ENCODE results near the gene ACAT2. TPM values are rescaled to one million over a fixed set of nuclear protein-coding genes. Genes with fewer than 3 reads are reported as not detected.

ACAT2 gene
- total RNA-seq, 1 experiment from 2014 or later = 156 TPM

- no peaks in the 10 kb centered on the region for H3K9me3 Mint-ChIP-seq
- Histone ChIP-seq H3K4ac (ENCODE audit: low read depth, low read length) (no peak within 1 kb of the TSS; the same call in 1 of the 2 replicates), H3K9ac (ENCODE audit: extremely low read depth, insufficient read length, low read length) (peak within 1 kb of the TSS; percentile 96), H3K79me2 (ENCODE audit: insufficient read depth, low read length) (peaks cover 12% of the 10 kb centered on the region; the same call in 1 of the 2 replicates), H2BK20ac (ENCODE audit: low read depth, low read length, poor library complexity, severe bottlenecking) (no peak within 1 kb of the TSS), H2BK5ac (ENCODE audit: insufficient read length, low read length) (peak within 1 kb of the TSS; percentile 85), H2BK12ac (ENCODE audit: insufficient read length, low read depth, low read length) (no peak within 1 kb of the TSS), H4K8ac (replicated peaks; ENCODE audit: insufficient read length, low read depth, low read length) (no peak within 1 kb of the TSS), H3T11ph (ENCODE audit: low read length) (no peak within 1 kb of the TSS), H3K79me1 (ENCODE audit: insufficient read depth, low read depth, low read length, poor library complexity, severe bottlenecking) (no peaks in the 10 kb centered on the region), H3K27ac (ENCODE audit: insufficient read length, low read depth, low read length) (peak within 1 kb of the TSS; percentile 70), H3K4me1 (ENCODE audit: insufficient read depth, low read length) (no peaks in the 10 kb centered on the region), H4K20me1 (ENCODE audit: control insufficient read depth, insufficient read depth, insufficient read length) (no peaks in the 10 kb centered on the region), H2BK15ac (ENCODE audit: low read depth, low read length) (no peak within 1 kb of the TSS), H2AK5ac (ENCODE audit: insufficient read length, low read length) (no peak within 1 kb of the TSS), H3K14ac (ENCODE audit: insufficient read depth, low read length) (peak within 1 kb of the TSS; percentile 77), H4K91ac (ENCODE audit: insufficient read length, low read depth, low read length) (no peak within 1 kb of the TSS), H3K9me3 (ENCODE audit: control insufficient read depth, low read depth, low read length) (no peaks in the 10 kb centered on the region), H4K5ac (ENCODE audit: insufficient read length, low read depth, low read length) (no peak within 1 kb of the TSS), H2BK120ac (ENCODE audit: low read depth, low read length, poor library complexity, severe bottlenecking) (peak within 1 kb of the TSS; percentile 64), H3K27me3 (ENCODE audit: insufficient read depth, low read length) (no peaks in the 10 kb centered on the region), H3K56ac (ENCODE audit: insufficient read length, low read depth, low read length) (no peak within 1 kb of the TSS), H3K23ac (ENCODE audit: insufficient read length, low read depth, low read length) (no peak within 1 kb of the TSS), H3K23me2 (ENCODE audit: insufficient read length, low read depth, low read length, poor library complexity, severe bottlenecking) (peaks cover 13% of the 10 kb centered on the region), H3K18ac (ENCODE audit: insufficient read length, low read depth, low read length) (peak within 1 kb of the TSS; percentile 83), H3K4me2 (ENCODE audit: insufficient read depth, insufficient read length, low read length) (peak within 1 kb of the TSS; percentile 87), H2AFZ (ENCODE audit: low read length) (no peak within 1 kb of the TSS)
- H3K27ac Mint-ChIP-seq = peak within 1 kb of the TSS; percentile 99 to 100 (median 99)
- peak; percentile 98 for DNase-seq
- peaks cover 52 to 75% (median 70%) of the 10 kb centered on the region in 3 experiments for H3K36me3 Mint-ChIP-seq (ENCODE audit: insufficient read depth in 1 of 3, low read depth in 3 of 3)
- H3K4me1 Mint-ChIP-seq = peaks cover 42 to 44% of the 10 kb centered on the region in 2 experiments
- no peaks in the 10 kb centered on the region for H3K27me3 Mint-ChIP-seq (ENCODE audit: low read depth)
- WGBS (ENCODE audit: extremely low coverage, insufficient read length, low lambda C conversion rate) = no CpG with 5 or more reads among the region's 56 CpGs
- TF ChIP-seq CTCF (conservative IDR thresholded peaks at IDR 0.05) = no peak
- peak within 1 kb of the TSS; percentile 95 to 99 for H3K4me3 Mint-ChIP-seq
These were observed 28.5 kb downstream of the ACAT2 start, which contains the start of gene MRPL18 for GRCh38 chr6:159790149-159790955. MRPL18 (plus strand) TSS chr6:159790467; CDS start chr6:159790588, 121 bp downstream.

All from H9 (cell line).